AG09309 (cell line): ENCODE data around the gene RBFOX2.
A peak's percentile ranks its signal among the peaks of the same experiment; 100 is the strongest.

Experiments used
- DNase-seq: peaks from one replicate; pipeline ENCODE4 v3.0.0-alpha.2; 2010; ENCODE audit warnings: low read depth
- H3K4me3 ChIP-seq: 2 replicates; pipeline ENCODE4 v1.5.1; 2011; ENCODE audit warnings: mild to moderate bottlenecking, low read depth, low read length, moderate library complexity; ENCODE audit not compliant: control insufficient read depth
- CTCF ChIP-seq: IDR thresholded peaks from 2 replicates; pipeline ENCODE4 v1.5.1; 2011; ENCODE audit warnings: mild to moderate bottlenecking, low read depth, low read length, inconsistent platforms; ENCODE audit not compliant: insufficient read depth, control insufficient read depth; ENCODE audit errors: missing control alignments

Gene RBFOX2

GRCh38 chr22:35919002-35919542 is 109.6 kb downstream of the RBFOX2 start:
- TF ChIP-seq CTCF, result no peak

GRCh38 chr22:35918456-35918855 is 110.2 kb downstream of the RBFOX2 start:
- TF ChIP-seq CTCF, result no peak
- no peak for DNase-seq
- no peak overlapping the region for H3K4me3 ChIP-seq

More at GRCh38 chr22:35919002-35919542, 109.6 kb downstream of the RBFOX2 start:
- DNase-seq, result no peak
- no peak overlapping the region for H3K4me3 ChIP-seq

- TF ChIP-seq CTCF, result no peak
- no peak overlapping the region for H3K4me3 ChIP-seq
- DNase-seq, result no peak
Measured at GRCh38 chr22:35917651-35918050, 111.0 kb downstream of the RBFOX2 start.

GRCh38 chr22:35915477-35916013 is 113.1 kb downstream of the RBFOX2 start:
- no peak overlapping the region; the same call in 1 of the 2 replicates for H3K4me3 ChIP-seq
- TF ChIP-seq CTCF, result no peak
- no peak for DNase-seq

- no peak for TF ChIP-seq CTCF
- peak overlapping the region; percentile 29 for H3K4me3 ChIP-seq
- peak; percentile 59 for DNase-seq
Measured at GRCh38 chr22:35914665-35915476, 113.8 kb downstream of the RBFOX2 start.

GRCh38 chr22:35914357-35914664 is 114.3 kb downstream of the RBFOX2 start:
- no peak overlapping the region for H3K4me3 ChIP-seq
- no peak for TF ChIP-seq CTCF
- DNase-seq, result no peak
